IMR-90 (cell line): ENCODE data around the gene ANKRD9. TPM values are rescaled to one million over a fixed set of nuclear protein-coding genes. Genes with fewer than 3 reads are reported as not detected.

Source experiments
- ATAC-seq: fragments of 200-7000 bp; cut with Tn5 transposase; 2 replicates; pipeline ENCODE4 v1.9.1; 2020; ENCODE audit warnings: low read depth, mild to moderate bottlenecking, moderate library complexity
- BruUV-seq: library from RNA; stranded (reverse); fragments of 400-500 nt; replicated peaks from 2 replicates; lab custom pipeline; 2021; lab: Mats Ljungman, UMichigan
- CTCF ChIA-PET: fragments of 300-600 bp; formaldehyde crosslinking; extraction: SDS; loops from one replicate; lab custom pipeline; 2021; ENCODE audit warnings: antibody characterized with exemption; lab: Yijun Ruan, JAX
- POLR2A ChIA-PET: fragments of 300-600 bp; sonication (Branson Sonifier 250); formaldehyde crosslinking; loops from one replicate; lab custom pipeline; 2022; ENCODE audit warnings: antibody characterized with exemption; ENCODE audit not compliant: unreplicated experiment; lab: Charles Lee
- DNase-seq: peaks from one replicate; pipeline ENCODE4 v3.0.0; 2013
- H2AFZ ChIP-seq: replicated peaks from 2 replicates; pipeline ENCODE3; 2013; ENCODE audit warnings: low read length, mild to moderate bottlenecking; ENCODE audit not compliant: poor library complexity
- H2AK5ac ChIP-seq: 2 replicates; pipeline ENCODE4 v1.6.1; 2013; ENCODE audit warnings: low read depth, low read length, inconsistent platforms
- H2AK9ac ChIP-seq: replicated peaks from 2 replicates; pipeline ENCODE3; 2013; ENCODE audit warnings: mild to moderate bottlenecking, low read depth, low read length, moderate library complexity; ENCODE audit not compliant: poor library complexity
- H2BK120ac ChIP-seq: 2 replicates; pipeline ENCODE4 v1.6.1; 2013; ENCODE audit warnings: low read depth, low read length, inconsistent platforms
- H2BK15ac ChIP-seq: 3 replicates; pipeline ENCODE4 v1.6.1; 2013; ENCODE audit warnings: low read depth, low read length, inconsistent platforms
- H2BK20ac ChIP-seq: 2 replicates; pipeline ENCODE4 v1.6.1; 2013; ENCODE audit warnings: low read depth, mild to moderate bottlenecking, inconsistent platforms, low read length, moderate library complexity
- H2BK5ac ChIP-seq: 2 replicates; pipeline ENCODE4 v1.6.1; 2013; ENCODE audit warnings: mild to moderate bottlenecking, low read depth, low read length, inconsistent platforms; ENCODE audit not compliant: poor library complexity, severe bottlenecking
- H3K14ac ChIP-seq: replicated peaks from 2 replicates; pipeline ENCODE4 v1.6.1; 2013; ENCODE audit warnings: low read depth, low read length, inconsistent platforms
- H3K18ac ChIP-seq: 2 replicates; pipeline ENCODE4 v1.6.1; 2013; ENCODE audit warnings: low read depth, low read length, control low read depth
- H3K23ac ChIP-seq: 2 replicates; pipeline ENCODE4 v1.6.1; 2013; ENCODE audit warnings: low read depth, low read length, inconsistent platforms
- H3K27ac ChIP-seq: 2 replicates; pipeline ENCODE4 v1.5.1; 2013; ENCODE audit warnings: mild to moderate bottlenecking, control low read depth, low read length; ENCODE audit not compliant: insufficient read depth
- H3K27me3 ChIP-seq: 2 replicates; pipeline ENCODE4 v1.6.1; 2013; ENCODE audit warnings: low read length; ENCODE audit not compliant: control insufficient read depth, insufficient read depth
- H3K36me3 ChIP-seq: 2 replicates; pipeline ENCODE4 v1.6.1; 2013; ENCODE audit warnings: low read length, mixed read lengths; ENCODE audit not compliant: control insufficient read depth, insufficient read depth
- H3K4ac ChIP-seq: 2 replicates; pipeline ENCODE4 v1.6.1; 2013; ENCODE audit warnings: low read depth, low read length, inconsistent platforms
- H3K4me1 ChIP-seq: 2 replicates; pipeline ENCODE4 v1.6.1; 2013; ENCODE audit warnings: low read length, mixed read lengths; ENCODE audit not compliant: control insufficient read depth, insufficient read depth
- H3K4me2 ChIP-seq: 2 replicates; pipeline ENCODE4 v1.6.1; 2013; ENCODE audit warnings: low read depth, mild to moderate bottlenecking, control low read depth, low read length, moderate library complexity
- H3K4me3 ChIP-seq: 2 replicates; pipeline ENCODE4 v1.5.1; 2013; ENCODE audit warnings: low read depth, mild to moderate bottlenecking, control low read depth, low read length, moderate library complexity; ENCODE audit not compliant: insufficient read depth
- H3K56ac ChIP-seq: 2 replicates; pipeline ENCODE4 v1.6.1; 2013; ENCODE audit warnings: low read length, inconsistent platforms; ENCODE audit not compliant: insufficient read depth; ENCODE audit errors: extremely low read depth
- H3K79me1 ChIP-seq, 2 experiments: 2 replicates each; pipeline ENCODE4 v1.6.1; 2013; ENCODE audit warnings: low read length in 2 of 2, inconsistent platforms in 1 of 2, low read depth in 1 of 2
- H3K9ac ChIP-seq: 2 replicates; pipeline ENCODE4 v1.6.1; 2013; ENCODE audit warnings: low read depth, low read length, control low read depth
- H3K9me1 ChIP-seq: 2 replicates; pipeline ENCODE4 v1.6.1; 2013; ENCODE audit warnings: low read length, inconsistent platforms; ENCODE audit not compliant: insufficient read depth
- H3K9me3 ChIP-seq: 2 replicates; pipeline ENCODE4 v1.6.1; 2013; ENCODE audit warnings: low read length; ENCODE audit not compliant: control insufficient read depth, insufficient read depth
- H4K20me1 ChIP-seq: 2 replicates; pipeline ENCODE4 v1.6.1; 2013; ENCODE audit warnings: low read length, inconsistent platforms; ENCODE audit not compliant: insufficient read depth
- H4K5ac ChIP-seq: 2 replicates; pipeline ENCODE4 v1.6.1; 2013; ENCODE audit warnings: mild to moderate bottlenecking, low read depth, low read length, control low read depth
- H4K8ac ChIP-seq, 2 experiments: 2 replicates each; pipeline ENCODE4 v1.6.1; 2013; ENCODE audit warnings: low read depth in 2 of 2, low read length in 2 of 2, control low read depth in 1 of 2, inconsistent platforms in 1 of 2
- H4K91ac ChIP-seq: 2 replicates; pipeline ENCODE4 v1.6.1; 2013; ENCODE audit warnings: low read depth, low read length, inconsistent platforms; ENCODE audit not compliant: insufficient read depth
- BHLHE40 ChIP-seq: fragments of 150-350 bp; IDR thresholded peaks from 2 replicates; pipeline ENCODE4 v1.6.1; 2016; ENCODE audit warnings: mild to moderate bottlenecking, low read depth, low read length
- CHD1 ChIP-seq: IDR thresholded peaks from 2 replicates; pipeline ENCODE4 v1.6.1; 2012; ENCODE audit warnings: low read depth, low read length, improper control_type of control experiment
- CTCF ChIP-seq: conservative IDR thresholded peaks from 2 replicates; pipeline ENCODE4 v1.5.1; 2012; ENCODE audit warnings: mild to moderate bottlenecking, low read depth, low read length, improper control_type of control experiment
- FOS ChIP-seq: fragments of 150-350 bp; IDR thresholded peaks from 2 replicates; pipeline ENCODE4 v1.6.1; 2016; ENCODE audit warnings: low read depth, low read length
- MAZ ChIP-seq: IDR thresholded peaks from 2 replicates; pipeline ENCODE4 v1.6.1; 2012; ENCODE audit warnings: low read depth, mild to moderate bottlenecking, low read length, improper control_type of control experiment, moderate library complexity, borderline replicate concordance
- NFE2L2 ChIP-seq: fragments of 150-350 bp; IDR thresholded peaks from 2 replicates; pipeline ENCODE4 v1.6.1; 2016; ENCODE audit warnings: low read depth, mild to moderate bottlenecking, low read length
- RAD21 ChIP-seq: IDR thresholded peaks from 2 replicates; pipeline ENCODE4 v1.6.1; 2012; ENCODE audit warnings: low read length, improper control_type of control experiment
- RFX5 ChIP-seq: IDR thresholded peaks from 2 replicates; pipeline ENCODE4 v1.8.0; 2012; ENCODE audit warnings: low read depth, mild to moderate bottlenecking, low read length, moderate library complexity
- WGBS, 2 experiments: methylation state at CpG; one replicate each; pipeline versions ENCODE4 v1.1.5 to v1.1.7; 2013; ENCODE audit warnings: missing lambda C conversion rate in 2 of 2; ENCODE audit not compliant: insufficient read length in 1 of 2; ENCODE audit errors: extremely low coverage in 2 of 2; 5-methylcytosine and 5-hydroxymethylcytosine counted together
- dilution Hi-C: fragments of 300-500 bp; cut with HindIII; formaldehyde crosslinking; loops from one replicate; pipeline ENCODE4 v1.14.3; 2018; ENCODE audit warnings: low sequenced_read_pairs; ENCODE audit not compliant: unreplicated experiment
- in situ Hi-C: fragments of 300-500 bp; cut with MboI; formaldehyde crosslinking; loops from 3 replicates; pipeline ENCODE4 v1.14.3; 2019; ENCODE audit warnings: low sequenced_read_pairs, inconsistent platforms, mixed read lengths
- intact Hi-C: fragments of 100-400 bp; cut with micrococcal nuclease; formaldehyde crosslinking; loops from 2 replicates; pipeline ENCODE4 v1.10.0; 2022
- microRNA-seq, 2 experiments: library from miRNA; stranded (forward) in 1 of 2; unstranded in 1 of 2; fragments of 10-50 nt in 1 of 2; fragments of <30 nt in 1 of 2; gene quantifications in 1 of 2; microRNA quantifications in 1 of 2; one replicate each; pipeline versions ENCODE3 to v1.1.0; 2013 to 2020; ENCODE audit not compliant: insufficient read depth in 1 of 2, insufficient read length in 1 of 2, unreplicated experiment in 1 of 2
- polyA plus RNA-seq, 3 experiments: library from polyadenylated mRNA; depleted of rRNA; stranded (reverse); fragments of >200 nt; gene quantifications; 2 replicates each; pipeline ENCODE4 v1.2.3, GENCODE V29; 2012; ENCODE audit warnings: low replicate concordance in 1 of 3
- small RNA-seq, 5 experiments: library from RNA; depleted of rRNA; stranded (forward); fragments of <200 nt; gene quantifications; one replicate each; pipeline ENCODE3, GENCODE V24; 2012
- total RNA-seq: library from RNA; depleted of rRNA; stranded (reverse); fragments of >200 nt; gene quantifications from 2 replicates; pipeline ENCODE4 v1.2.3, GENCODE V29; 2012; rRNA removed

The ANKRD9 gene
- total and polyA plus RNA-seq, 2 of the 4 experiments (the other 2 are of a cell fraction), result 3.9 to 15.7 TPM

DNA sequence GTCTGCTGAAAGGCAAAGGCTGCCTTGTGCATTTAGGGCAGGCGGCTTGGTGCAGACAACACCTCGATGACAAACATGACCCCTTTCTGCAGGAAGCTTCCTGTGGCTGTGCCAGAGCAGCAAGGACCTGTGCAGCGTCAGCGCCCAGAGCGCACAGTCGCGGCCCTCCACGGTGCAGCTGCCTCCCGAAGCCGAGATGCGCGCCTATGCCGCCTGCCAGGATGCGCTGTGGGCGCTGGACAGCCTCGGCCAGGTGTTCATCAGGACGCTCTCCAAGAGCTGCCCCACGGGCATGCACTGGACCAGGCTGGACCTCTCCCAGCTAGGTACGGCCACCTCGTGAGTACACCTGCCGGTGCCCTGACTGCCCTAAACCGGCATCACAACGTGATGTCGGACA lies 57.3 kb downstream of the ANKRD9 start:
- CTCF ChIA-PET, result interaction anchor here (0.9 to 1.0 kb wide), 2 partner anchors 13 to 14 kb away, joined by 3 to 4 read pairs; no protein-coding TSS in a partner anchor
- TF ChIP-seq CTCF (no peak), RFX5 (no peak), BHLHE40 (no peak), MAZ (no peak), FOS (no peak), NFE2L2 (no peak), RAD21 (no peak), CHD1 (no peak)
- POLR2A ChIA-PET, result no interaction called here

More for the DNA sequence above, 57.3 kb downstream of the ANKRD9 start:
- Histone ChIP-seq H3K9ac (no peak overlapping the region), H2BK5ac (no peak overlapping the region), H3K27ac (no peak overlapping the region), H3K4me1 (no peaks in the 10 kb centered on the region), H2AK5ac (no peak overlapping the region), H3K23ac (no peak overlapping the region), H4K5ac (no peak overlapping the region), H3K36me3 (peaks cover 41% of the 10 kb centered on the region), H3K18ac (no peak overlapping the region), H3K27me3 (no peaks in the 10 kb centered on the region), H3K56ac (no peak overlapping the region), H3K79me1 (no peaks in the 10 kb centered on the region), H2BK120ac (no peak overlapping the region), H3K9me1 (no peaks in the 10 kb centered on the region), H3K4me3 (no peak overlapping the region), H2BK15ac (no peak overlapping the region), H3K9me3 (no peaks in the 10 kb centered on the region), H2AK9ac (no peak overlapping the region), H3K4me2 (no peak overlapping the region), H4K91ac (no peak overlapping the region), H3K14ac (no peak overlapping the region), H4K8ac (no peak overlapping the region), H2AFZ (peak overlapping the region; percentile 26), H3K4ac (no peak overlapping the region), H4K20me1 (no peaks in the 10 kb centered on the region), H2BK20ac (no peak overlapping the region)
- 97% methylated on average over 17 of the region's 24 CpGs; no CpG with 5 or more reads in 1 of the 2 experiments for WGBS, 2 experiments
- in situ Hi-C loops, result no loop called here
- intact Hi-C loops, result no loop called here
- no peak for DNase-seq
- no peak for ATAC-seq
- dilution Hi-C loops, result no loop called here
- no TSS peak for BruUV-seq

Small RNA genes within 50 kb of the gene (microRNA-seq; reads per million reads assigned to microRNA genes)
- 0 reads per million in 2 experiments for gene MIR4309

Small RNA genes within 50 kb of the gene (small RNA-seq; reads per million reads assigned to genes)
- 0 to 0.08 (median 0) reads per million in 5 experiments for gene MIR4309

Other genes starting within 250 kb of the ANKRD9 start
- gene MOK, start 204.6 kb downstream of the ANKRD9 start, total RNA-seq, result 16.8 and 24.4 TPM in 2 replicates
- 48.1 and 48.5 TPM in 2 replicates for gene MOK, start 204.6 kb downstream of the ANKRD9 start, polyA plus RNA-seq (2012; rRNA removed)
- 5.7 and 6.4 TPM in 2 replicates for gene ZNF839, start 190.0 kb downstream of the ANKRD9 start, total RNA-seq
- gene ZNF839, start 190.0 kb downstream of the ANKRD9 start, polyA plus RNA-seq (2012; rRNA removed), result 9.8 and 10.7 TPM in 2 replicates
- 41.9 and 55.3 TPM in 2 replicates for gene CINP, start 146.9 kb downstream of the ANKRD9 start, total RNA-seq
- 53.2 and 56.4 TPM in 2 replicates for gene CINP, start 146.9 kb downstream of the ANKRD9 start, polyA plus RNA-seq (2012; rRNA removed)
- 10.3 and 11.7 TPM in 2 replicates for gene TECPR2, start 146.8 kb downstream of the ANKRD9 start, total RNA-seq
- gene TECPR2, start 146.8 kb downstream of the ANKRD9 start, polyA plus RNA-seq (2012; rRNA removed), result 9.5 TPM in 2 replicates
- gene RCOR1, start 82.9 kb upstream of the ANKRD9 start, total RNA-seq, result 9.0 and 11.4 TPM in 2 replicates
- 8.8 and 11.2 TPM in 2 replicates for gene RCOR1, start 82.9 kb upstream of the ANKRD9 start, polyA plus RNA-seq (2012; rRNA removed)